ENCODE results near the gene APOA4. TPM values are rescaled to one million over a fixed set of nuclear protein-coding genes. Genes with fewer than 3 reads are reported as not detected.

The APOA4 gene
- total and polyA plus RNA-seq, 2 of the 13 experiments (the other 11 are each of a cell fraction or from before 2014, with no cell fraction given): 3.8 to 7.2 TPM

DNA sequence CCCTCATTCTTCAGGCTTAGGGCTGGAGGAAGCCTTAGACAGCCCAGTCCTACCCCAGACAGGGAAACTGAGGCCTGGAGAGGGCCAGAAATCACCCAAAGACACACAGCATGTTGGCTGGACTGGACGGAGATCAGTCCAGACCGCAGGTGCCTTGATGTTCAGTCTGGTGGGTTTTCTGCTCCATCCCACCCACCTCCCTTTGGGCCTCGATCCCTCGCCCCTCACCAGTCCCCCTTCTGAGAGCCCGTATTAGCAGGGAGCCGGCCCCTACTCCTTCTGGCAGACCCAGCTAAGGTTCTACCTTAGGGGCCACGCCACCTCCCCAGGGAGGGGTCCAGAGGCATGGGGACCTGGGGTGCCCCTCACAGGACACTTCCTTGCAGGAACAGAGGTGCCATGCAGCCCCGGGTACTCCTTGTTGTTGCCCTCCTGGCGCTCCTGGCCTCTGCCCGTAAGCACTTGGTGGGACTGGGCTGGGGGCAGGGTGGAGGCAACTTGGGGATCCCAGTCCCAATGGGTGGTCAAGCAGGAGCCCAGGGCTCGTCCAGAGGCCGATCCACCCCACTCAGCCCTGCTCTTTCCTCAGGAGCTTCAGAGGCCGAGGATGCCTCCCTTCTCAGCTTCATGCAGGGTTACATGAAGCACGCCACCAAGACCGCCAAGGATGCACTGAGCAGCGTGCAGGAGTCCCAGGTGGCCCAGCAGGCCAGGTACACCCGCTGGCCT lies 7.2 kb upstream of the APOA4 start:
- Histone ChIP-seq H2AFZ (ENCODE audit: low read length) (no peak overlapping the region), H3K4me3 (replicated peaks in 1 of 3; ENCODE audit: insufficient read depth in 1 of 3, low read depth in 2 of 3, low read length in 3 of 3) (peak overlapping the region; percentile 61 to 79 (median 62)), H4K20me1 (ENCODE audit: insufficient read depth, low read length) (peaks cover under 1% of the 10 kb centered on the region; the same call in 1 of the 2 replicates), H3K9me3 (ENCODE audit: low read length) (no peaks in the 10 kb centered on the region), H3K4me1 (ENCODE audit: insufficient read depth, low read length) (peaks cover 98% of the 10 kb centered on the region), H3K9ac (ENCODE audit: insufficient read depth, low read depth, low read length) (peak overlapping the region; percentile 82), H3K4me2 (ENCODE audit: low read depth, low read length) (peak overlapping the region; percentile 97), H3K27ac (ENCODE audit: extremely low read length, insufficient read depth, low read length) (peak overlapping the region; percentile 99), H3K36me3 (replicated peaks in 1 of 2; ENCODE audit: control insufficient read depth in 1 of 2, insufficient read depth in 2 of 2, low read length in 2 of 2) (no peaks in the 10 kb centered on the region; a peak in 1 of 5 replicates), H3K27me3 (ENCODE audit: control insufficient read depth in 1 of 2, insufficient read depth in 2 of 2, low read length in 2 of 2) (no peaks in the 10 kb centered on the region), H3K79me2 (ENCODE audit: insufficient read depth, low read length) (peaks cover 31% of the 10 kb centered on the region)
- ChIA-PET CTCF (ENCODE audit: low intra/inter-chr PET ratio, low total read pairs) (interaction anchor here (2.3 kb wide), 1 partner anchor 38 kb away, joined by 12 read pairs; the partner anchor contains the start of gene APOA5), POLR2A (interaction anchor here (1.1 to 18.4 kb wide), 13 partner anchors 8 to 469 kb away, joined by 3 to 1365 read pairs (median 21); partner anchors contain the start of genes APOA1, APOA5, BUD13 and PAFAH1B2)
- 13% methylated on average over 4 of the region's 17 CpGs for WGBS (ENCODE audit: low lambda C conversion rate)
- DNase-seq (ENCODE audit: low spot score) (no peak), FAIRE-seq (no peak), ATAC-seq (no peak)
- BruUV-seq (replicated peaks): TSS peak; percentile 58
- in situ Hi-C loops (cut with HindIII; ENCODE audit: extremely low pct_ligation_motif_present, low pct_unique_long_range_greater_than_20kb): no loop called here
- intact Hi-C loops (cut with micrococcal nuclease; ENCODE audit: unreplicated experiment): no loop called here
- peak; percentile 11; the same call in 1 of the 2 replicates for TF ChIP-seq ZFY (CRISPR knock-in tag; IDR thresholded peaks at IDR 0.05)
- TF ChIP-seq, protein P1, sequence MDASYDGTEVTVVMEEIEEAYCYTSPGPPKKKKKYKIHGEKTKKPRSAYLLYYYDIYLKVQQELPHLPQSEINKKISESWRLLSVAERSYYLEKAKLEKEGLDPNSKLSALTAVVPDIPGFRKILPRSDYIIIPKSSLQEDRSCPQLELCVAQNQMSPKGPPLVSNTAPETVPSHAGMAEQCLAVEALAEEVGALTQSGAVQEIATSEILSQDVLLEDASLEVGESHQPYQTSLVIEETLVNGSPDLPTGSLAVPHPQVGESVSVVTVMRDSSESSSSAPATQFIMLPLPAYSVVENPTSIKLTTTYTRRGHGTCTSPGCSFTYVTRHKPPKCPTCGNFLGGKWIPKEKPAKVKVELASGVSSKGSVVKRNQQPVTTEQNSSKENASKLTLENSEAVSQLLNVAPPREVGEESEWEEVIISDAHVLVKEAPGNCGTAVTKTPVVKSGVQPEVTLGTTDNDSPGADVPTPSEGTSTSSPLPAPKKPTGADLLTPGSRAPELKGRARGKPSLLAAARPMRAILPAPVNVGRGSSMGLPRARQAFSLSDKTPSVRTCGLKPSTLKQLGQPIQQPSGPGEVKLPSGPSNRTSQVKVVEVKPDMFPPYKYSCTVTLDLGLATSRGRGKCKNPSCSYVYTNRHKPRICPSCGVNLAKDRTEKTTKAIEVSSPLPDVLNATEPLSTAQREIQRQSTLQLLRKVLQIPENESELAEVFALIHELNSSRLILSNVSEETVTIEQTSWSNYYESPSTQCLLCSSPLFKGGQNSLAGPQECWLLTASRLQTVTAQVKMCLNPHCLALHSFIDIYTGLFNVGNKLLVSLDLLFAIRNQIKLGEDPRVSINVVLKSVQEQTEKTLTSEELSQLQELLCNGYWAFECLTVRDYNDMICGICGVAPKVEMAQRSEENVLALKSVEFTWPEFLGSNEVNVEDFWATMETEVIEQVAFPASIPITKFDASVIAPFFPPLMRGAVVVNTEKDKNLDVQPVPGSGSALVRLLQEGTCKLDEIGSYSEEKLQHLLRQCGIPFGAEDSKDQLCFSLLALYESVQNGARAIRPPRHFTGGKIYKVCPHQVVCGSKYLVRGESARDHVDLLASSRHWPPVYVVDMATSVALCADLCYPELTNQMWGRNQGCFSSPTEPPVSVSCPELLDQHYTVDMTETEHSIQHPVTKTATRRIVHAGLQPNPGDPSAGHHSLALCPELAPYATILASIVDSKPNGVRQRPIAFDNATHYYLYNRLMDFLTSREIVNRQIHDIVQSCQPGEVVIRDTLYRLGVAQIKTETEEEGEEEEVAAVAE (CRISPR knock-in tag; IDR thresholded peaks at IDR 0.05; ENCODE audit: borderline replicate concordance): no peak
- TF ChIP-seq SRSF1 (optimal IDR thresholded peaks at IDR 0.05; ENCODE audit: low read depth, low read length): peak; percentile 36
- TF ChIP-seq REPIN1 (CRISPR knock-in tag; IDR thresholded peaks at IDR 0.05; ENCODE audit: borderline replicate concordance, low read depth): peak; percentile 4; the same call in 1 of the 2 replicates
- TF ChIP-seq, protein P2, sequence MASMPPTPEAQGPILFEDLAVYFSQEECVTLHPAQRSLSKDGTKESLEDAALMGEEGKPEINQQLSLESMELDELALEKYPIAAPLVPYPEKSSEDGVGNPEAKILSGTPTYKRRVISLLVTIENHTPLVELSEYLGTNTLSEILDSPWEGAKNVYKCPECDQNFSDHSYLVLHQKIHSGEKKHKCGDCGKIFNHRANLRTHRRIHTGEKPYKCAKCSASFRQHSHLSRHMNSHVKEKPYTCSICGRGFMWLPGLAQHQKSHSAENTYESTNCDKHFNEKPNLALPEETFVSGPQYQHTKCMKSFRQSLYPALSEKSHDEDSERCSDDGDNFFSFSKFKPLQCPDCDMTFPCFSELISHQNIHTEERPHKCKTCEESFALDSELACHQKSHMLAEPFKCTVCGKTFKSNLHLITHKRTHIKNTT (CRISPR knock-in tag; IDR thresholded peaks at IDR 0.05): no peak
- 0 out of 2 replicates have a peak, but pooled peaks have one; percentile 49 for TF ChIP-seq ELF4 (CRISPR knock-in tag; IDR thresholded peaks at IDR 0.05; ENCODE audit: borderline replicate concordance)
- no peak for TF ChIP-seq CCDC6 (CRISPR knock-in tag; IDR thresholded peaks at IDR 0.05)
- TF ChIP-seq, protein P3, sequence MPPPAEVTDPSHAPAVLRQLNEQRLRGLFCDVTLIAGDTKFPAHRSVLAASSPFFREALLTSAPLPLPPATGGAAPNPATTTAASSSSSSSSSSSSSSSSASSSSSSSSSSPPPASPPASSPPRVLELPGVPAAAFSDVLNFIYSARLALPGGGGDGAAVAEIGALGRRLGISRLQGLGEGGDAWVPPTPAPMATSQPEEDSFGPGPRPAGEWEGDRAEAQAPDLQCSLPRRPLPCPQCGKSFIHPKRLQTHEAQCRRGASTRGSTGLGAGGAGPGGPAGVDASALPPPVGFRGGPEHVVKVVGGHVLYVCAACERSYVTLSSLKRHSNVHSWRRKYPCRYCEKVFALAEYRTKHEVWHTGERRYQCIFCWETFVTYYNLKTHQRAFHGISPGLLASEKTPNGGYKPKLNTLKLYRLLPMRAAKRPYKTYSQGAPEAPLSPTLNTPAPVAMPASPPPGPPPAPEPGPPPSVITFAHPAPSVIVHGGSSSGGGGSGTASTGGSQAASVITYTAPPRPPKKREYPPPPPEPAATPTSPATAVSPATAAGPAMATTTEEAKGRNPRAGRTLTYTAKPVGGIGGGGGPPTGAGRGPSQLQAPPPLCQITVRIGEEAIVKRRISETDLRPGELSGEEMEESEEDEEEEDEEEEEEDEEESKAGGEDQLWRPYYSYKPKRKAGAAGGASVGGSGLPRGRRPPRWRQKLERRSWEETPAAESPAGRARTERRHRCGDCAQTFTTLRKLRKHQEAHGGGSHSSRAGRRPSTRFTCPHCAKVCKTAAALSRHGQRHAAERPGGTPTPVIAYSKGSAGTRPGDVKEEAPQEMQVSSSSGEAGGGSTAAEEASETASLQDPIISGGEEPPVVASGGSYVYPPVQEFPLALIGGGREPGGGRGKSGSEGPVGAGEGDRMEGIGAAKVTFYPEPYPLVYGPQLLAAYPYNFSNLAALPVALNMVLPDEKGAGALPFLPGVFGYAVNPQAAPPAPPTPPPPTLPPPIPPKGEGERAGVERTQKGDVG (CRISPR knock-in tag; IDR thresholded peaks at IDR 0.05; ENCODE audit: borderline replicate concordance): 0 out of 2 replicates have a peak, but pooled peaks have one; percentile 30
- no peak for TF ChIP-seq MXI1 (IDR thresholded peaks at IDR 0.05; ENCODE audit: borderline replicate concordance, low read depth, low read length)
- TF ChIP-seq ZSCAN31 (CRISPR knock-in tag; IDR thresholded peaks at IDR 0.05; ENCODE audit: low read depth): peak; percentile 22; the same call in 1 of the 2 replicates
- TF ChIP-seq ZNF256 (CRISPR knock-in tag; conservative IDR thresholded peaks at IDR 0.05): no peak
- no peak for TF ChIP-seq ZNF460 (CRISPR knock-in tag; IDR thresholded peaks at IDR 0.05; ENCODE audit: borderline replicate concordance)
- no peak for TF ChIP-seq ZBTB7B (CRISPR knock-in tag; IDR thresholded peaks at IDR 0.05)

Data from HepG2 (cell line).